Endothelial cell (in vitro differentiated cells): Measurements from ENCODE around the gene CHMP6. TPM values are rescaled to one million over a fixed set of nuclear protein-coding genes. Genes with fewer than 3 reads are reported as not detected.
A peak's percentile ranks its signal among the peaks of the same experiment; 100 is the strongest.

ENCODE experiments used
- DNase-seq: peaks from one replicate; pipeline ENCODE4 v3.0.0; 2021; ENCODE audit warnings: low spot score
- H3K27ac Mint-ChIP-seq: one replicate; pipeline ENCODE4 v1.8.0; 2021; ENCODE audit warnings: mixed read lengths, inconsistent platforms; ENCODE audit not compliant: unreplicated experiment
- H3K27me3 Mint-ChIP-seq: one replicate; pipeline ENCODE4 v1.8.0; 2021; ENCODE audit warnings: mild to moderate bottlenecking, moderate library complexity, mixed read lengths, inconsistent platforms; ENCODE audit not compliant: unreplicated experiment
- H3K36me3 Mint-ChIP-seq: one replicate; pipeline ENCODE4 v1.8.0; 2021; ENCODE audit warnings: mild to moderate bottlenecking, low read depth, mixed read lengths, inconsistent platforms; ENCODE audit not compliant: unreplicated experiment
- H3K4me1 Mint-ChIP-seq: one replicate; pipeline ENCODE4 v1.8.0; 2021; ENCODE audit warnings: mild to moderate bottlenecking, mixed read lengths, inconsistent platforms; ENCODE audit not compliant: unreplicated experiment
- H3K4me3 Mint-ChIP-seq: one replicate; pipeline ENCODE4 v1.8.0; 2021; ENCODE audit warnings: mild to moderate bottlenecking, mixed read lengths, inconsistent platforms; ENCODE audit not compliant: unreplicated experiment
- H3K9me3 Mint-ChIP-seq: one replicate; pipeline ENCODE4 v1.8.0; 2021; ENCODE audit warnings: mixed read lengths, inconsistent platforms; ENCODE audit not compliant: unreplicated experiment
- CTCF ChIP-seq: fragments of 200-600 bp; sonication (generic); IDR thresholded peaks from one replicate; pipeline ENCODE4 v1.5.0; 2021; ENCODE audit warnings: antibody characterized with exemption; ENCODE audit not compliant: unreplicated experiment
- total RNA-seq: library from RNA; stranded (reverse); fragmentation: NEBNext Ultra II Directional; extraction: Animal tissue kit (Norgen Biotek cat#: 25700); gene quantifications from one replicate; pipeline ENCODE4 v1.2.1, GENCODE V29; 2021; ENCODE audit not compliant: unreplicated experiment

Gene CHMP6
- total RNA-seq, 1 donor from 2014 or later, result 34.3 TPM

GRCh38 chr17:81046132-81046769, 54.6 kb downstream of the CHMP6 start:
- H3K36me3 Mint-ChIP-seq, result no peaks in the 10 kb centered on the region
- peak overlapping the region; percentile 75 for H3K4me3 Mint-ChIP-seq
- peaks cover 18% of the 10 kb centered on the region for H3K27me3 Mint-ChIP-seq
- no peak for DNase-seq
- H3K27ac Mint-ChIP-seq, result peak overlapping the region; percentile 80
- no peaks in the 10 kb centered on the region for H3K9me3 Mint-ChIP-seq
- H3K4me1 Mint-ChIP-seq, result peaks cover 65% of the 10 kb centered on the region
- TF ChIP-seq CTCF, result no peak

GRCh38 chr17:81046770-81047359, 55.2 kb downstream of the CHMP6 start:
- Mint-ChIP-seq H3K27me3 (peaks cover 18% of the 10 kb centered on the region), H3K27ac (peak overlapping the region; percentile 77), H3K4me3 (no peak overlapping the region), H3K9me3 (no peaks in the 10 kb centered on the region), H3K36me3 (no peaks in the 10 kb centered on the region), H3K4me1 (peaks cover 67% of the 10 kb centered on the region)
- no peak for TF ChIP-seq CTCF
- DNase-seq, result no peak

- H3K27ac Mint-ChIP-seq, result peak overlapping the region; percentile 81
- H3K36me3 Mint-ChIP-seq, result peaks cover 3% of the 10 kb centered on the region
- H3K27me3 Mint-ChIP-seq, result peaks cover 14% of the 10 kb centered on the region
- H3K4me1 Mint-ChIP-seq, result peaks cover 75% of the 10 kb centered on the region
- no peak for DNase-seq
- H3K9me3 Mint-ChIP-seq, result no peaks in the 10 kb centered on the region
- no peak for TF ChIP-seq CTCF
- H3K4me3 Mint-ChIP-seq, result no peak overlapping the region
Observed at GRCh38 chr17:81048827-81049371, 57.3 kb downstream of the CHMP6 start.

- Mint-ChIP-seq H3K4me1 (peaks cover 71% of the 10 kb centered on the region), H3K27me3 (peaks cover 14% of the 10 kb centered on the region), H3K27ac (peak overlapping the region; percentile 81), H3K36me3 (peaks cover 3% of the 10 kb centered on the region), H3K4me3 (peak overlapping the region; percentile 47), H3K9me3 (no peaks in the 10 kb centered on the region)
- no peak for TF ChIP-seq CTCF
- no peak for DNase-seq
Observed at GRCh38 chr17:81049372-81049911, 57.8 kb downstream of the CHMP6 start.

Other genes with a start within 250 kb of the CHMP6 start
- gene BAIAP2, start 43.3 kb downstream of the CHMP6 start, total RNA-seq, result 67.8 TPM
- not detected for gene PVALEF, start 173.7 kb downstream of the CHMP6 start, total RNA-seq
- 7.7 TPM for gene AATK, start 174.4 kb downstream of the CHMP6 start, total RNA-seq
- 21.1 TPM for gene CEP131, start 231.1 kb downstream of the CHMP6 start, total RNA-seq
- 43.8 TPM for gene TEPSIN, start 247.2 kb downstream of the CHMP6 start, total RNA-seq
- gene NDUFAF8, start 247.5 kb downstream of the CHMP6 start, total RNA-seq, result 31.2 TPM